OCI-LY3 (cell line): ENCODE measurements around the gene MAP6D1.

Experiments
- H2AFZ ChIP-seq: fragments of 200-600, 300-600 bp; shearing (Covaris generic); 2 replicates; pipeline ENCODE4 v1.6.0; 2014; ENCODE audit warnings: antibody characterized with exemption, low read depth, low read length
- H3K27ac ChIP-seq: fragments of 200-600, 300-600 bp; sonication (generic); 2 replicates; pipeline ENCODE4 v1.5.1; 2014; ENCODE audit warnings: mild to moderate bottlenecking, low read length, moderate library complexity, mixed read lengths
- H3K27me3 ChIP-seq: fragments of 200-600, 300-600 bp; sonication (generic); 2 replicates; pipeline ENCODE4 v1.6.1; 2014; ENCODE audit warnings: low read depth, low read length, mixed read lengths
- H3K36me3 ChIP-seq: fragments of 200-600, 300-600 bp; sonication (generic); replicated peaks from 2 replicates; pipeline ENCODE3; 2014; ENCODE audit warnings: low read depth, low read length, mixed read lengths
- H3K4me1 ChIP-seq: fragments of 300-600, 200-600 bp; sonication (generic); 2 replicates; pipeline ENCODE4 v1.6.1; 2014; ENCODE audit warnings: low read length, mixed read lengths
- H3K4me2 ChIP-seq: fragments of 200-600, 300-600 bp; sonication (generic); 2 replicates; pipeline ENCODE4 v1.6.1; 2014; ENCODE audit warnings: low read length, mixed read lengths
- H3K4me3 ChIP-seq: fragments of 300-600, 200-600 bp; sonication (generic); 2 replicates; pipeline ENCODE4 v1.5.1; 2014; ENCODE audit warnings: antibody characterized with exemption, mild to moderate bottlenecking, low read length, moderate library complexity
- H3K79me2 ChIP-seq: fragments of 300-600, 200-600 bp; shearing (Covaris generic); 2 replicates; pipeline ENCODE4 v1.6.1; 2014; ENCODE audit warnings: mild to moderate bottlenecking, low read length, mixed read lengths
- H3K9ac ChIP-seq: fragments of 300-600, 200-600 bp; shearing (Covaris generic); 2 replicates; pipeline ENCODE4 v1.6.0; 2014; ENCODE audit warnings: mild to moderate bottlenecking, low read length, moderate library complexity
- H3K9me3 ChIP-seq: fragments of 200-600, 300-600 bp; shearing (Covaris generic); 2 replicates; pipeline ENCODE4 v1.6.1; 2014; ENCODE audit warnings: low read length, mixed read lengths; ENCODE audit not compliant: insufficient read depth
- H4K20me1 ChIP-seq: fragments of 200-600, 300-600 bp; sonication (generic); 2 replicates; pipeline ENCODE4 v1.6.1; 2016; ENCODE audit warnings: low read length, mixed read lengths; ENCODE audit not compliant: insufficient read depth
- CTCF ChIP-seq: fragments of 200-600, 300-600 bp; sonication (generic); IDR thresholded peaks from 2 replicates; pipeline ENCODE4 v1.5.1; 2014; ENCODE audit warnings: antibody characterized with exemption, low read length, low read depth
- EZH2phosphoT487 ChIP-seq: fragments of 200-600 bp; shearing (Covaris generic); IDR thresholded peaks from 2 replicates; pipeline ENCODE4 v1.6.1; 2018; ENCODE audit warnings: antibody characterized with exemption, mixed run types, low read depth

MAP6D1 gene

GRCh38 chr3:183774631-183775030 lies 50.7 kb downstream of the MAP6D1 start:
- Histone ChIP-seq H3K27me3 (no peaks in the 10 kb centered on the region), H3K4me3 (no peak overlapping the region), H3K27ac (no peak overlapping the region), H3K36me3 (peaks cover 52% of the 10 kb centered on the region), H3K4me2 (no peak overlapping the region), H3K9me3 (no peaks in the 10 kb centered on the region), H3K79me2 (no peaks in the 10 kb centered on the region), H3K9ac (no peak overlapping the region), H2AFZ (no peak overlapping the region), H4K20me1 (no peaks in the 10 kb centered on the region), H3K4me1 (no peaks in the 10 kb centered on the region)
- TF ChIP-seq CTCF (no peak), EZH2phosphoT487 (no peak)

- no peaks in the 10 kb centered on the region for H4K20me1 ChIP-seq
- H3K4me3 ChIP-seq, result no peak overlapping the region
- H2AFZ ChIP-seq, result no peak overlapping the region
- peaks cover 40% of the 10 kb centered on the region for H3K36me3 ChIP-seq
- no peaks in the 10 kb centered on the region for H3K4me1 ChIP-seq
- no peaks in the 10 kb centered on the region for H3K9me3 ChIP-seq
- no peak overlapping the region for H3K4me2 ChIP-seq
- no peaks in the 10 kb centered on the region for H3K27me3 ChIP-seq
- no peak overlapping the region for H3K27ac ChIP-seq
- H3K79me2 ChIP-seq, result no peaks in the 10 kb centered on the region
- no peak for TF ChIP-seq EZH2phosphoT487
- no peak for TF ChIP-seq CTCF
- H3K9ac ChIP-seq, result no peak overlapping the region
Observed at GRCh38 chr3:183769453-183769852, 55.9 kb downstream of the MAP6D1 start.

GRCh38 chr3:183768114-183768513 lies 57.3 kb downstream of the MAP6D1 start:
- Histone ChIP-seq H3K9ac (no peak overlapping the region), H3K4me2 (no peak overlapping the region), H3K9me3 (no peaks in the 10 kb centered on the region), H3K4me3 (no peak overlapping the region), H4K20me1 (no peaks in the 10 kb centered on the region), H3K27ac (no peak overlapping the region), H3K79me2 (no peaks in the 10 kb centered on the region), H3K36me3 (peaks cover 37% of the 10 kb centered on the region), H3K27me3 (no peaks in the 10 kb centered on the region), H2AFZ (no peak overlapping the region), H3K4me1 (no peaks in the 10 kb centered on the region)
- TF ChIP-seq CTCF (no peak), EZH2phosphoT487 (no peak)

DNA sequence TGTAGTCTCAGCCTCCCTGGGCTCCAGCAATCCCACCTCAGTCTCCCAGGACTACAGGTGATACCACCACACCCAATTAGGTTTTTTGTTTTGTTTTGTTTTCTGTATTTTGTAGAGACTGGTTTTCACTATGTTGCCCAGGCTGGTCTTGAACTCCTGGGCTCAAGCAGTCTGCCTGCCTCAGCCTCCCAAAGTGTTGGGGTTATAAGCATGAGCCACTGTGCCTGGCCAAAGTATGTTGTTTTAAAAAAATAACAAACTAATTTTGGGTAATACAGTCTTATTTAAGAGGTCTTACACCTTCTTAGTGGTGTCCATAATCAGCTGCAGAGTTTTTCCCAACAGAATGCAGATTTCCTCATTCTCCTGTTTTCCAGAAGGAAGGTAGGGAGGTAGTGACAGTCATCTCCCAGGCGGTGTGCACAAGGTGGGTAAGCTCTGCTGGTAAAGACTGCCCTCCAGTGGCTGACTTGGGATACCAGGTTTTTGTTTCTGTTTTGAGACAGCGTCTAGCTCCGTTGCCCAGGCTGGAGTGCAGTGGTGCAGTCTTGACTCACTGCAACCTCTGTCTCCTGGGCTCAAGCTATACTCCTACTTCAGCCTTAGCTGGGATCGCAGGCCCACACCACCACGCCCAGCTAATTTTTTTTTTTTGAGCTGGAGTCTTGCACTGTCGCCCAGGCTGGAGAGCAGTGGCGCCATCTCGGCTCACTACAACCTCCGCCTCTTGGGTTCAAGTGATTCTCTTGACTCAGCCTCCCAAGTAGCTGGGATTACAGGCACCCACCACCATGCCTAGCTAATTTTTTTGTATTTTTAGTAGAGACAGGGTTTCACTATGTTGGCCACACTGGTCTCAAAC lies 58.4 kb downstream of the MAP6D1 start:
- peak; percentile 77 for TF ChIP-seq CTCF
- TF ChIP-seq EZH2phosphoT487, result no peak
- Histone ChIP-seq H3K9ac (no peak overlapping the region), H3K36me3 (peaks cover 34% of the 10 kb centered on the region)

More for the DNA sequence above, 58.4 kb downstream of the MAP6D1 start:
- Histone ChIP-seq H3K9me3 (no peaks in the 10 kb centered on the region), H3K4me1 (no peaks in the 10 kb centered on the region), H3K4me2 (no peak overlapping the region), H3K79me2 (no peaks in the 10 kb centered on the region), H3K4me3 (no peak overlapping the region), H3K27ac (no peak overlapping the region), H4K20me1 (no peaks in the 10 kb centered on the region), H3K27me3 (no peaks in the 10 kb centered on the region), H2AFZ (no peak overlapping the region)
